Caki2 (cell line): ENCODE measurements around the gene OSBPL3. TPM values are rescaled to one million over a fixed set of nuclear protein-coding genes. Genes with fewer than 3 reads are reported as not detected.

Experiments
- DNase-seq: peaks from one replicate; pipeline ENCODE4 v3.0.0-alpha.2; 2015; ENCODE audit warnings: low read depth
- in situ Hi-C: cut with HindIII; loops from 2 replicates; pipeline ENCODE4 v1.10.0; 2016; ENCODE audit warnings: low sequenced_read_pairs, low pct_unique_long_range_greater_than_20kb, mixed read lengths
- total RNA-seq: library from RNA; depleted of rRNA; stranded (reverse); fragments of >200 nt; shearing (Covaris generic); gene quantifications from 2 replicates; pipeline ENCODE4 v1.2.3, GENCODE V29; 2014; ENCODE audit warnings: low replicate concordance

The OSBPL3 gene
- total RNA-seq, 1 experiment from 2014 or later: 30.3 TPM

DNA sequence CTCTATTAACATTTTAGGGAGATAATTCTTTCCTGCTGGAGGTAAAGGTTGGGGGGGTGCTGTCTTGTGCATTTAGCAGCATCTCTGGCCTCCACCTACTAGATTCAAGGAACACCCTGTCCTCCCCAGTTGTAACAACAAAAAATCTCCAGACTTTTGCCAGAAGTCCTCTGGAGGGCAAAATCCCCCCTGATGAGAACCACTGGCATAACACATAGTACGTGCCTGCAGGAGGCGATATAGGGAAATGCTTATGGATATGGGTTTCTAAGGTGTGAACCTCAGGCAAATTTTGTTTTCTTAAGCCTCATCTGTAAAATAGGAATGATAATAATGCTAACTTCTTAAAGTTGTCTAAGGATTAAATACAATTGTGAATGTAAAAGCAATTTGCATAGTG lies 2.9 kb upstream of the OSBPL3 start:
- DNase-seq: no peak
- in situ Hi-C loops: no loop called here

DNA sequence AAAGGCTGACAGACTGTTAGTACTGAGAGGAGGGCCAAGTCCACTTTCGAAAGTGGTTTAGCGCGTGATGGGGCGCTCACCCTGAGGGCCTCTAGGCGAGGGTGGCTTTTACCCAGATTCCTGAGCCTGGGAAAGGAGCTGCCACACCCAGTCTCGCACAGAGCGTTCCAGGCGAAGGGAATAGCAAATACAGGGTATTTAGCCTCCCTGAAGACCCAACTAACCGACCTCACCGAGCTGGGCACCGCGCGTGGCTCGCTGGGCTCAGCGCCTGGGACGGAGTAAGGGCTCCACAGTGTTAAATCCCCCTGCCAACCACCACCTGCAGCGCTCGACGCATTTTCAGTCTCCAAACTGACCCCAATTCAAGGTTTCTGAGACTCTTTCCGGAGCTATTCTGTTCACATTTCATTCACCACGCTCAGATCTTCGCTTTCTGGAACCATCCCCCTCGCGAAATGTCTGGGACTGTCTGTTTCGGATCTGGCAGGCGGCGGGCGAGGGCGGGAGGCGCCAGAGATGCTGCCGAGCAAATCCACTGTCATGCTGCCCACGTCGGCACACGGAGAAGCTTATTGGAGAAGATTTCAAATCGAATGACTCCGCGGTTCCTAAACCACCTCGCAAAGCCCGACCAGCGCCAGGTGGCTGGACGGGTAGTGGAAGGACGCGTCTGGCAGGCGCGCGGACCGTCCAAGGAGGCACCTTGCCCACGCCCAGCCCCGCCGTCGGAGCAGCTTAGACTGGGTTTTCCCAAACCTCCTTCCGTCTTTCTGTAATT lies 1.4 kb upstream of the OSBPL3 start:
- in situ Hi-C loops: no loop called here
- DNase-seq: peak; percentile 75

DNA sequence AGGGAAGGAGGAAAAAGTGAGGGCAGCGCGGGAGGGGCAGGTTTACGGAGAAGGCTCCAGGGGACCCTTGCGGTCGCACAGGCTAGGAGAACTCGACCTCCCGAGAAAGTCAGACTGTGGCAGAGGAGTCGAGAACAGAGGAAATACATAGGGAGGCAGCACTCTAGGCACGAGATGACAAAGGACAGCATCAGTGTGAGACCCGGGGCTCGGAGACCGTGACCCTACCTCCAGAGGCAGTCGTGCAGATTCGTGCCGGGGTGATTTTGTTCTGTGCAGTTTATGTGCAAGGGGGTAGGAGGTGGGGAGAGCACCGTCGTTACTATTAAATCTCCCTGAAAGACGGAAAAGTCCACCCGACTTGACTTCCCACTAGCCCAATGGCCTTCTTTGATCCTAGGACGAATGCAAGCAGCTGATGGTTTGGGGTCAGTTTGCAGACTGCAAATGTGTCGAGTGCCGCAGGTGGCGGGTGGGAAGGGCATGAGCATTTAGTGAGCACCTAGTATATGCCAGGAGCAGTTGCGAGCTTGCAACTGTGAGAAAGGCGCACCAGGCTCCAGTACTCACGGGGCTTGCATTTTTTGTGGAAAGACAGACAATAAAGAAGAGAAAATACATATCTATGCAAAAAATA lies 674 bp upstream of the OSBPL3 start:
- in situ Hi-C loops: no loop called here
- no peak for DNase-seq

DNA sequence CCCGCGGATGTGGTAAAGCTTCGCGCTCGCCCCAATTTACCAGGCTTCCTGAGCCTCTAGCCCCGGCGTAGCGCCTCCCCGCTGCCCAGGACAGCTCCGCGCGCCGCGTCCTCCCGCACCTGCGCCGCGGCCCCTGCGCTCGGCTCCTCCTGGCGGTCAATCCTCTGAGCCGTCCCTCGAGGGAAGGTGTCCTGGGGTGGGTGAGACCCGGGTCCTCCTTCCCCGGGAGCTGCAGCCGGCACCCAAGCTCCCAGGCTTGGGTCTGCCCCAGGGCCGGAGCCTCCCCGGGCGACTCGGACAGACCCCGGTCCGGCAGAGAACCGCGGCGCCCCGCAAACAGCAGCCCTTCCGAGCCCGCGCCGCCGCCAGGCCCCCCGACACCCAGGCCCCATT lies 512 bp downstream of the OSBPL3 start:
- in situ Hi-C loops: no loop called here

DNA sequence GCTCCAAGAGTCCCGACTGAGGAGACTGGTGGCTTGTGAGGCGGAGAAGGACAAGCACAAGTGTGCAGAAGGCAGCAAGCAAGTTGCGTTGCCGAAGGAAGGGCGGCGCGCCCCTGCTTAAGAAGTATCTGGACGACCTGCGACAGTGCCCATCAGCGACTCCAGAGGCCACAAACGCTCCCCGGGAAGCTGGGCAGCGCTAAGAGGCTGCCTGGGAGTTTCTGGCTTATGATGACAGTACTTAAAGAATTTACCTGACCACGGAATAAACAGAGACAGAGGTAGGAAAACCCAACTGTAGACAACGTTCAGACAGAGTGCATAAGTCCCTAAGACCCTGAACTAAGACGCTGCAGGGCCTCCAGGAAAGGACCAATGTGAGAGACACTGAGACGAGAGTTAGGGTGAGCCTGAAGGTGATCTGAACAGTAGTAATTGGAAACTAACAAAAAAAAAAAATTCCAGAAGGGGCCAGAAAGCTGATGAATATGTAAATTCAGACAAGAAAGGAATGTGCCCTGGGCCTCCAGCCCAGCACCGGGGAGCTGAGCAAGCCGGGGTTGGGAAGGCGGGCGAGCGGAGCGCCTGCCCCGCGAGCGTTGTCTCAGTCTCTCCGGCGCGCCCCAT lies 1.0 kb downstream of the OSBPL3 start:
- DNase-seq: no peak
- in situ Hi-C loops: no loop called here

More for the DNA sequence above, 512 bp downstream of the OSBPL3 start:
- peak; percentile 78 for DNase-seq

DNA sequence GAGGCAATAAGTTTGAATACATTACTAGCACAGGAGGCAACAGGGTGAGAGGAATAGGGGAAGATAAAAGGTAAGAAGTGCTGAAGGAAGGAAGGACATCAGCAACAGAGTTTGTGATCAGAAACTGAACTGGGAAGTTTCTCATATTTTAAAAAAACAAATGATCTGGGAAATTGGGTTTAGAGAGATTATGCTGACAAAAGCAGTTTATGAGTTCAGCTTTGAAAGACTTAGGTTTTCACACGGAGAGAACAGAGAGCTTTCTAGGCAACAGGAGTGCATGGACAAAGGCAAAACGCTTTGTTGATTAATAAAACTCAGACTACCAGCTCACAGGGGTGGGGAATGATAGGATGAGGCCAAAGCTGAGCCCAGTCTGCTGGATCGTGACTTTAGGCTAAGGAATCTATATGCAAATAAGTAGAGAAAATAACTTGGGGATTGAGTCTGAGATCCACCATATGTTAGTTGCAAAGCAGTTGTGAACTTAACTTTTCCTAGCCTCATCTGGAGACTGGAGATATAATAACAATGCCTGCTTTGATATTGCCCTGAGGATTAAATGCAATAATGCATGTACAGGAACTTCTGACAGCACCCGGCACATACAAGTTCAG lies 4.2 kb downstream of the OSBPL3 start:
- no peak for DNase-seq
- in situ Hi-C loops: no loop called here

DNA sequence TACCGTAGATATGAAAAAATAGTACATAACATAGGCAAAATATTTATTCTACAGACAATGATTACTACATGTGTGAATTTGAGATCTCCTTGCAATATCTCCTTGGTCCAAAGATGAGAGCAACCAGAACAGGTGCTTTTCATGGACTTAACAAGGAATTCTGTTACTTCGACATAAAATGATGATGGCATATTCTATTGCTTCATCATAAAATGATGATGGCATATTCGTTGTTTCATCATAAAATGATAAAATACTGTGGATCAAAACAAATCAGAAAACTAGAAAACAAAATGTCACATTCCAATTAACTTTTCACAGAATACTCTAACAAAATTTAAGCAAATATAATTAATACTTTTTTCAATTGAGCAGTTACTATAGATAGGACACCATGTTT lies 4.8 kb downstream of the OSBPL3 start:
- DNase-seq: no peak
- in situ Hi-C loops: no loop called here

DNA sequence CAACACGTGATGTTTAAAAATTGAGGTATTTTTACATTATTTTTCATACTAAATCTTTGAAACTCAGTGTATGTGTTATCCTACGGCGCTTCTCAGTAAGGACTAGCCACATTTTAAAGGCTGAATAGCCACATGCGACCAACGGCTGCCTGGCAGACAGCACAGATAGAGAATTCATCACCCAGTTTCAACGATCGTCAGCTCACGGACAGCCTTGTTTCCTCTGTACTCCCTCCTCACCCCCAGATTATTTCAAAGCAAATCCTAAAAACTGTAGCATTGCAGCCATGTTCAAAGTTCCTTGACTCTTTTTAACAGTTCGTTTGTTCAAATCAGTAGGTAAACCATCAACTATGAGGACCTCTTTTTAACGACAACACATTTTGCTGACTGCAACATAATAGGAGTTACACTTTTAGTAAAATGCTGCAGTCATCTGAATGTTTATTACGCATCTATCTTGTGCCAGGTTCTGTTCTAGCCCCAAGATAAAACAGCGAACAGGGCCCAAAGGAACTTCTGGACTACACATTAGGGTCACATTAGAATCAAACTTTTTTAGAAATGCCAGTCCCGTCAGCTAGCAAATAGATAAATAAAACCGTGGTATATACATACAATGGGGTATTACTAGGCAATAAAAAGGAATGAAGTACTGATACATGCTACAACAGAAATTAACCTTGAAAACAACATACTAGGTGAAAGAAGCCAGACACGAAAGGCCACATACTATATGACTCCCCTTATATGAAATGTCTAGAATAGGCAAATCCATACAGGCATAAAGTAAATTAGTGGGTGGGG lies 5.7 kb downstream of the OSBPL3 start:
- DNase-seq: no peak
- in situ Hi-C loops: no loop called here

DNA sequence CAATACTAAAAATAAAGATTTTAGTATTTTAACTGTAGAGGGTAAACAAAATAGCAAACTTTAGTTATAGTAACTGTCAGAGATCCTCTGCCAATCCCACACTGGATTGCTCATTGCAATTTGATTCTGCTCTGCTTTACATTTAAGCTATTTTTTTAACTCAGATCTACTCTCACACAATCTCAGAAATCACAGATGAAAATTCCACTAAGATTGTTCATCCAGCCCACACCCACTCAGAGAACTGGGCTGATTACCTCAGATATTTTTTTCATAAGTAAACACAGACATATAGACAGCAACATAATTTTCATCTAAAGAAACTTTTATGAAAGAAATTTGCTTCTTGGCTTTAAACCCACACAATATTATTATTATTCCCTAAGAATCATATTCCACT lies 7.0 kb downstream of the OSBPL3 start:
- in situ Hi-C loops: no loop called here
- DNase-seq: no peak

DNA sequence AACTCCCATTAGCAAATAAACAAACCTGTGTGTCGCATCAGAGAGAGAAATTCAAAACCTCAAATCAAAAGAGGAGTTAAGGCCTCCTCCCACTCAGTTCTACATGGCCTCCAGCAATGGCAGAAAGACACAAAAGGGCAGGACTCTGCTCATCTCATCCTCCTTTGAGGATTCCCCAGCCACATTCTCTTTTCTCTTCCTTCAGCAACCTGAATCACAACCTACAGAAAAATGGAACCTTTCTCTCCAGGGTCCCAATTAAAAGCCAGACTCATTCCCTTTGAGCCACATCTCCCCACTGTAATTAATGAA lies 7.9 kb downstream of the OSBPL3 start:
- DNase-seq: no peak
- in situ Hi-C loops: no loop called here

DNA sequence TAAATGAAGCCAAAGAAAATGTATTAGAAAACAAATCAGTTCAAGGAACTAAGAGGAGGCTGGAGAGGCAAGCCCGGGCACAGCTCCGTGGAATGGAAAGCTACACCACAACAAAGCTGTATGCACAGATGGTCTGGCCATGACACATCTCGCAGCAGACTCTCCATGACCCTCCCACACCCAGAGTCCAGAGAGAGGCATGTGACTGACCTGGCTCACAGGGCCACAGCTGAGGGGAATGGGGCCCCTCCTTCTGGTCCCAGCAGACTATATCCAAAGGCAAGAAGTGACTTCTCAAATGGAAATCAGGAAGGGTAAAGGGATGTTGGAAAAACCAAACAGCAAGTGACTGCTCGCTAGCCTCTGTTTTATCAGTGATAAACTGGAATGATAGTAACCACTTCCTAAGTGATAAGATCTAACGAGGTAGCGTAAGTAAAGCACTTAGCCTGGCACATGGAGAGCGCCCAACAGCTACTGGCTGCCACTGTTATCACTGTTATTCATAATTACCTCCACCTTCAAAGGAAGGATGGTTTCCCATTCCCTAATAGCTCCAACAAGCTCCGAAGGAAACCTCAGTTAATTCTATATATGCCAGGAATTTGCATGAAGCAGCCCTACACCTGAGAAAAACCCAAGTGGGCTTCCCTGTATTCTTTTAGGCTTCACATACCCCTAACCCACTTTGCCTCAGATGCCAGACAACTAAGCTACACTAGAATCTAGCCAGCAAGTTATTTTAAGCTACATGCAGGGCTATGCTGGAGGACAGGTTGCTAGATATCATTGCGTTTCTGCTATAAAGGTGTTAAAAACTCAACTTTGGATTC lies 8.4 kb downstream of the OSBPL3 start:
- peak; percentile 88 for DNase-seq
- in situ Hi-C loops: no loop called here

DNA sequence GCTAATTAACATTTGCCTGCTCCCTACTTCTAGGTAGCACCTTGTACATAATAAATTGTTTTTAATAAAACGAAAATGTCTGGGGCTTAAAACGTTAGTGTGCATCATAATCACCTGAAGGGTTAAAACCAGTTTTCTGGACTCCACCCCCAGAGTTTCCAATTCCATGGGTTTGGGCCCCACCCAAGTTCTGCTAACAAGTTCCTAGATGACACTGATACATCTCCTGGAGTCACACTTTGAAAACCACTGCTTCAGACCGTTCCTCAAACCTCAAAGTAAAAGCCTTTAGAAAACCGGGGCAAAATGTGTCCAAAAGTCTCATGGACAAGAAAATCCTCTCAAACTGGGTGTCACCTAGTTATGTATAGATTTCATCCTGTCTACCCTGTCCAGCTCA lies 9.3 kb downstream of the OSBPL3 start:
- in situ Hi-C loops: no loop called here
- DNase-seq: peak; percentile 64

DNA sequence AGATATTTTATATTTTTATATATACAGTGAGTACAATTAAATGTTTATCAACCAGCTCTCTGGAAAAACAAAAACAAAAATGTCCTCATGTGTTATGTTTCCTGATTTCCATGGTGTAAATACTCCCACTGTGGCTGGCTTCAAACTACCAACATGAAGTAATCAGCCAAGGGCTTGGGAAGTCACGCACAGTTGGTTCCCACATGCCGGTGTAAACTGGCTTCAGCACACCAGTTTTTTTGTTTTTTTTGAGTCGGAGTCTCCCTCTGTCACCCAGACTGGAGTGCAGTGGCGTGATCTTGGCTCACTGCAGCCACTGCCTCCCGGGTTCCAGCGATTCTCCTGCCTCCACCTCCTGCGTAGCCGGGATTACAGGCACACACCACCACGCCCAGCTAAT lies 11.8 kb downstream of the OSBPL3 start:
- in situ Hi-C loops: no loop called here
- peak; percentile 65 for DNase-seq

DNA sequence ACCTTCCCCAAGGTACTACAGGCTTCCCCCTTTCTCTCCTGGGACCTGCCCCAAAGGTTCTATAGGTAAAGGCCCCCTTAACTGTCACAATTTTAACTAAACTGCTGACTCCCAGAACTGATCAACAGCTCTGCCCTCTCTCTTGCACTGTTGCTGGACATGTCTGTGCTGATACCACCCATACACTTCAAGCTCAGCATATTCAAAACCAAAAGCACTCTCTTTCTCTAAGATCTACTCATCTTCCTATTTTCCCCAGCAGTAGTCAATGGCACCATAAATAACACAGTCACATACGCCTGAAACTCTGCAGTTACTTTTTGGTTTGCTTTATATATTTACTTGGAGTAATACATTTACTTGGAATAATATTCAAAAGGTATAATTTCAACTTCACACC lies 12.3 kb downstream of the OSBPL3 start:
- in situ Hi-C loops: no loop called here
- DNase-seq: no peak

DNA sequence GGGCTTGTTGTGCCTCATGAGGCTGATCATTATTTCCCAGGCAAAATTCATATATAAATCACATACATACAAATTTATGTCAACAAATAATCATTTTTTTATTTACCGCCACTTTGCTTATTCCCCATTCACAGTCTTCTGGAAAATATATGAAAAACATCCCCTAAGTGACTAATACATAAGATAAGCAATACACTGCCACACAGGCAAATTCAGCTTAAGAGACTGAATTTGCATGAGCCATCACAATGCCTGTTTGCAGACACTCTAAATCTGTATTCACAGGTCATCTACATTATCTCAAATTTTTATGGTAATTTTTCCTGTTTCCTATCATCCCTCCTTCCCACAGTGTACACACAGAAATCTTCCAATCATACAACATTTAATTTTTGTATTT lies 13.2 kb downstream of the OSBPL3 start:
- in situ Hi-C loops: no loop called here
- no peak for DNase-seq

DNA sequence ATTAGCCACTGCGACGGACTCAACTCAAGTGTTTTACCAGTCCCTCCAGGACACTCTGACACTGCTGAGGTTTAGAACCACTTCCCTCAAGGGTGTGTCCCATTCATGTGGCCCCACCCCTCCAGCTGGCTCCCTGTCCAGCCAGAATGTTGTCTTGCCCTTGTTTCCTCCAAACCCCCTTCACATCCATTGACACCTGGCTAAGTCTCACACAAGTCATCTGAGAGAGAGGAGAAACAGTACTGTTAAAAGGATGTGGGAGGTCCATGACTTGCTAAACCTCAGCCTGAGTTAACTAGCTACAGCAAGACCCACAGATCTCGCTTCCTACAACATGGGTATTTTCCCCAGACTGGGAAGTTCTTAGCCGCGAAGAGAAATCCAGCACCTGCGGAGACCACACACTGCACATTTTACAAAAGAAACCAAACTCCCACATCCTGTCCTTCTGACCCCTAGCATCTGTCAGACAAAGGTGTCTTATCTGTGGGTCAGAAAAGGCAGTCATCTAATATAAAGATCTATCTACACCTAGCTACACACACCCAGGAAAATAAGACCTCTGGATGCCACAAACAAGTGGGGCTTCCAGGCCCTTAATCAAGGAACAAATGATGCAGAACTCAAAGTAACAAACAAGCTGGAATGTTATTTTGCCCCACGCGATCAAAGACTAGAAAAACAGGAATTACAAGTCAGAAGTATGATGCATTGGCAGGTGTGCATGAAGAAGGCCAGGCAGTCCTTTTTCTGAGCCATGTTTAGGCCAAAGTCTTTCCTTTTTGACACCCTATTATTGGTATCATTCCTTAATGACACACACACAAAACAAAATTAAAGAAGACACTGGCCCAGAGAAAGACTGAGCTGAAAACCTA lies 13.9 kb downstream of the OSBPL3 start:
- DNase-seq: no peak
- in situ Hi-C loops: no loop called here

DNA sequence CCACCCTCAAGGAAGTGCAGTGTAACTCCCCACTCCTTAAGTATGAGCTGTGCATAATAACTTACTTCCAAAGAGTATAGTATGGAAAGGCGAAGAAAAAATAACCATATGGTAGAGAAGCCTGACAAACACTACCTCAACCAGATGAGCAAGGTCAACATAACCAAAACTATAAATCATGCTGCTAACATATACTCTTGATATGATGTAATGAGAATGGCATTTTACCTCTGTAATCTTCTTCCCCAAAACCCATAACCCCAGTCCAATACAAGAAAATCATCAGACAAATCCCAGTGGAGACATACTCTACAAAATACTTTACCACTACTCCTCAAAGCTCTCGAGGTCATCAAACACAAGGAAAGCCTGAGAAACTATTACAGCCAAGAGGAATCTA lies 15.8 kb downstream of the OSBPL3 start:
- in situ Hi-C loops: no loop called here
- DNase-seq: no peak
